ENCODE measurements around the gene STK35.

STK35 gene

GRCh38 chr20:2104236-2104635 is 2.6 kb downstream of the STK35 start:
- no peak for DNase-seq (ENCODE audit: low read depth in 2 of 2)

- no peak for DNase-seq (ENCODE audit: low read depth in 2 of 2)
Observed at GRCh38 chr20:2108498-2108897, 6.9 kb downstream of the STK35 start.

DNA sequence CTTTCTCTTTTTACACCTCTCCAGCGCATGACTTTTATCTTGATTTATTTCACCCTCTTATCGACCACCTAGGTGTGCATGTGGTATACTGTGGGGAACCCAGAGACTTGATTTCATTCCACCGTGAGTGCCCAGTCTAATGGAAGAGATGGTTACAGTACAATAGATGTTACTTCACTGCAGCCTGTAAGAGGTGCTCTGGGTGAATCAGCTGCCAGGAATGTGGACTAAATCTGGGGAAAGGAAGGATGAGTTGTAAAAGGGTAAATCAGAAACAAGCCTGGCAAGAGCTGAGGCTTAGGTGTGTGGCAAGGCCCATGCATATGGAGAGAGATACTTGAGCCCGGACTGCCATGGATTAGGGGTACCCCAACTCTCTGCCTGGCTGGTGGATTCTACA is 7.4 kb downstream of the STK35 start:
- no peak for DNase-seq (ENCODE audit: low read depth in 2 of 2)

GRCh38 chr20:2109425-2110210 is 8.0 kb downstream of the STK35 start:
- no peak for DNase-seq (ENCODE audit: low read depth in 2 of 2)

DNA sequence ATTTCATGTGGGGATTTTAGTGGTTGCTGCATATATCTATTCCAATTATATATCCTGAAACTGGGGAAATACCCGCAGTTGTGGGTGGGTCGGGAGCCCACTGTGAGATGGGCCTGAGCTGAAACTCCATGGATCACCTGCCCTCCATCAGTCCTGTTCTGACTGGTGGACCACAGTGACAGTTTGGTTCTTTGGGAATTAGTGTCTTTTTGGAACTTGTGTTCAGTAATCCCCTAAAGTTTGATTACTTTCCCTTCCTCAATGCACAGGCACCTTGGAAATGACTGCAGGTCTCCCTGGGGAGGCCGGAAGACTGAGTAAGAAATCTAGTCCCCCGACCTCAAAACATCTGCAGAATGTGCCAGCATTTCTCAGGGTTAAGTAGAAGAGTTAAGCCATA is 11.3 kb downstream of the STK35 start:
- DNase-seq (ENCODE audit: low read depth in 2 of 2), result no peak

DNA sequence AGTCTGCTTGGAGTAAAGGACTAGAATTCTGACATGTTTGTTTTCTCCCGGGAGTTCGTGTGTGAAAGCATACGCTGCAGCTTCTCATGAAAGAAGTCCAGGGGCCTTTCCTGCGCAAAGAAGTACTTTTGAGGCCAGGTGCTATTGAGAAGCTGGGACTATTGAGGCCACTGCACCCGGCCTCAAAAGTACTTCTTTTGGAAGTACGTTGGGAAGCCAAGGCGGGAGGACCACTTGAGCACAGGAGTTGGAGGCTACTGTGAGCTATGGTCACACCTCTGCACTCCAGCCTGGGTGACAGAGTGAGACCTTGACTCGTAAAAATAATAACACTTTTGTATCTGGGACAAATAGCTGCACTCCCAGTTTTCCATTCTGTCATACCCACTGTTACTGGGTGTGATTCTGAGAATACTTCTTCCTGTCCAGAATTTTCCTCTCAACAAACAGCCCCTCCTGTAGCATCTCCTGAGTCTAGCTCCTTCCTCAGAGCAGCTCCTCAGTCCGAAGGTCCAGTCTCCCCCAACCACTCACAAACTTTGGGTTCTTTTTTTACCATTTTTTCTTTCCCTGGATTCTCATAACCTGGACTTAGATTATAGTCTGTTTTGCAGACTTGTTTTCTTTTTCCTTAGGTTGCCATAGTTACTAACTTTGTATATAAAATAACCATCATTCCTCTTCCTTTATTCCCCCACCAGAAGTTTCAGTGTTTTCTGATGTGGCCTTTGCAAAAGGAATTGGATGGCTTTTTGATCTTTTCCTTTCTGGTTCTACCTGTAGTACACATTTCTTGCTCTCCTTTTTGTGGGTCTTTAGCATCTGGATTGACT is 12.7 kb downstream of the STK35 start:
- DNase-seq (ENCODE audit: low read depth in 2 of 2), result no peak

GRCh38 chr20:2114990-2115681 is 13.5 kb downstream of the STK35 start:
- DNase-seq (ENCODE audit: low read depth in 2 of 2), result no peak

DNA sequence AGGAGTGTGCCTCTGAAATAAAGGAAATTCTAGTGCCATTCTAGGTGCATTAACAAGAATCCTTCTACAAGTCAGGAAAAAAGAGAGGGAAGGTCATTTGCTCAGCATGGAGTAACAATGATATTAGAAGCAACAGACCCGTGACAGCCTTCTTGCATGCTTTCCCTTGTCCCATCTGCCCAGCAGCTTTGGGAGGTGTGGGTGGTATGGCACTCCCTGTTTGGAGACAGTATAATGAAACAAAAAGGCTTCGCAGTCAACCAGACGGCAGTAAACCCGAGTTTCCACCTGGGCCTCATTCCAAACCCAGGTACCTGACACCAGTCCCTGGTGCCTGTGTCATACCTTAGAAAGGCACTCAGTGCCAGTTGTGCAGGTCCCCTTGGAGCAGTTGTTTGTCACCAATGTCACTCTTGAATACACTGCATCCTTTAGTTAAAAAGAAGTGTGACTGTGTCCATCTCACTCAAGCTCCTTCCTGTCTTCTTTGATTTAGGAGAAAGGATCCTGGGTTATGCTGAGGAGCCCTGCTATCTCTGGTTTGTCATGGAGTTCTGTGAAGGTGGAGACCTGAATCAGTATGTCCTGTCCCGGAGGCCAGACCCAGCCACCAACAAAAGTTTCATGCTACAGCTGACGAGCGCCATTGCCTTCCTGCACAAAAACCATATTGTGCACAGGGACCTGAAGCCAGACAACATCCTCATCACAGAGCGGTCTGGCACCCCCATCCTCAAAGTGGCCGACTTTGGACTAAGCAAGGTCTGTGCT is 14.7 kb downstream of the STK35 start:
- DNase-seq (ENCODE audit: low read depth in 2 of 2), result no peak

DNA sequence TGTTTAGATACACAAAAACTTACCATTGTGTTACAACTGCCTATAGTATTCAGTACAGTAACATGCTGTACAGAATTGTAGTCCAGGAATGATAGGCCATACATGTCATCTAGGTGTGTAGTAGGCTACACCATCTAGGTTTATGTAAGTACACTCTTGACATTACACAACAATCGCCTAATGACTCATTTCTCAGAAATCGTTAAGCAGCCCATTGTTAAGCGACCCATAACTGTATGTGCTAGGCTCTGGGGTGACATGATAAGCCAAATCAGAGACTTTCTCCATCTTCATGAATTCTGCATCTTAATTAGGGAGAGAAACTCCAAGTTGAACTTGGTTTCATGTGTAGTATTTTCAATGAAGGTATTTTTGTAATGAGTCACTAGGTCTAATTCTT is 17.2 kb downstream of the STK35 start:
- DNase-seq (ENCODE audit: low read depth in 2 of 2), result no peak

GRCh38 chr20:2122936-2123335 is 21.3 kb downstream of the STK35 start:
- DNase-seq (ENCODE audit: low read depth in 2 of 2), result no peak

GRCh38 chr20:2123720-2124119 is 22.1 kb downstream of the STK35 start:
- no peak for DNase-seq (ENCODE audit: low read depth in 2 of 2)

DNA sequence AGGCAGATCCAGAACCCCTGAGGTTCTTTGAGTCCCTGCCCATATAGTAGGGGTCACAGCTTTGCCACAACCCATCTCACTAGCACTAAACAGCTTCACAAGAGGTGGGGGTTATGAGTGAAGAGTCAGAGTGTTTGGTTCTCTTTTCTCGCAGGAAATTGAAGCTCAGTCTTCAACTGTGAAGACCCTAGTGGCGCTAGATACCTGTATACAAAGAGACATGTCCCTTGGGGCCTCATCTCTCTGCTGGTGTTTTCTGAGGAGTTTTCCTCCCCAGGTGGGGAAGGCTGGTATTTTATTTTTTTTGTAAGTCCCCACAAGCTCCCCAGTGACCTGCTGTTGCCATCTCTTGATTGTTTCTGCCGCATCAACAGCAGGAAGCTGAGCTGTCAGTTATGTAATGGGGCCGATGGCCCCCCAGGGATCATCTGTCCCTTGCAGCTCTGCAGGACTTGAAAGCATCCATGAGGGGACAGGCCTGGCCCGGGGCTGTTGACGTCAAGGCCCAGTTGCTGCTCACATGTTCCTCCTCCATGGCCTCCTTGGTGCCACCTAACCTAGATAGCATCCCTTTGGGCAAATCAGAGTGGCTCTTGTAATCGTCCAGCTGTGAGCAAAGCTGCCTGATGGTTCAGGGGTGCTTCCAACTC is 23.1 kb downstream of the STK35 start:
- DNase-seq (ENCODE audit: low read depth in 2 of 2), result no peak

DNA sequence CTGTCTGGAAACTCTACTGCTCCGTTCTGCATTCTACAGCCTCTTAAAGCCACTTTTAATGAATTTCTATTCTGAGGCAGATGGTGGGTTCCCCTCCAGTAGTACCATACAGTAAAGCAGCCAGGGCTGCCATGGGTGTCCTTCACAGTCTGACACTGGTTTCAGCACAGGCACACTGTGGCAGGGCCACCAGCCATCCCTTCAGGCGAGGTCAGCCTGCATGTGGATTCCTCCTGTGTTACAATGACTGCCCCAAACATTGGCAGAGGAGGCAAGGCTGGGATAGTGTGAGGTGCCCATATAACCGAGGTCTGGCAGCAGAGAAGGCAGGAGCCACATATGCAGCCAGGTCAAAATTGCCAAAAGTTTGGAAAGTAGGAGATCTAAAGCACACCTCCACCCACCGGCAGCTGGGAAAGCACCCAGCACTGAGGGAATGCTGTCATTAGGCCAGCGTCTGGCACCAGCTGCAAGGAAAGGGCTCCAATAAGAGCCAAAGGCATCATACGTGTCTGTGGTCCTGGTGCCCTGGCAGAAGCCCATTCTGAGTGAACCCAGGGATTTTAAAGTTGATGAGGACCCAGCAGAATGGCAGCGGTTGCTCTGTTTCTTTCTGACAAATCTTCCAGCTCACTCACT is 24.0 kb downstream of the STK35 start:
- DNase-seq (ENCODE audit: low read depth in 2 of 2), result no peak

DNA sequence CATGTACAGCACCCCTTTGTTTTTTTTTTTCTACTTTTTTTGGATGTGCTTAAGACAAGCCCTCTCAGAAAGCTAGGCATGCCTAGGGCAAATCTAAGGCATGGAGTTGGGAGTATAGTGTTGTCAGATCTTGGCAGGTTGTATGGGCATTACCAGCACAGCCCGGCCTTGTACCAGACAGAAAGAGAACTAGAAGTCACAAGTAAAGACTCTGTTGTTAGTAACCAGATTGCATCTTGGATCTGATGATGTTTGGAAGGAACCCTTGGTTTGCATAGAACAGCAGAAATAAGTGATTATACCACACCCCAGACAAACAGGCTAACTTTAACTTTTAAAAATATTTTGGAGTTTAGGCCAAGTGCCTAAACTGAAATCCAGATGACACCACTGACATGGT is 25.6 kb downstream of the STK35 start:
- no peak for DNase-seq (ENCODE audit: low read depth in 2 of 2)

DNA sequence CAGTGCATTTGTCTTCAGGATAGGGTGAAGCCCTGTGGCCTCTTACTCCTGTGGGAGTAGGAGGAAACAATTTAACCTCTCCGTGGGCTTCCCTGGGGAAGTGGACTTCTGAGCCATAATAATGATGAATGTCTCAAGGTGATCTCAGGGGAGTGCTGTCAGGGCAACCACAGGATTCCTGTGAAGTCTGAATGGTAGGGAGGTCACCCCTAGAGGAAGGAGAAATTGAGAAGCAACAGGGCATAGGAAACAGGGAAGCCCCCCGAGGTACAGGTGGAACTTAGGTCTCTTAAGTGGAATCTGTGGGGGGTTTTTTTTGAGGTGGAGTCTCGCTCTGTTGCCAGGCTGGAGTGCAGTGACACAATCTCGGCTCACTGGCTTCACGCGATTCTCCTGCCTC is 26.9 kb downstream of the STK35 start:
- no peak for DNase-seq (ENCODE audit: low read depth in 2 of 2)

GRCh38 chr20:2130062-2130591 is 28.5 kb downstream of the STK35 start:
- DNase-seq (ENCODE audit: low read depth in 2 of 2), result no peak

GRCh38 chr20:2130683-2131082 is 29.1 kb downstream of the STK35 start:
- DNase-seq (ENCODE audit: low read depth in 2 of 2), result no peak

- no peak for DNase-seq (ENCODE audit: low read depth in 2 of 2)
Observed at GRCh38 chr20:2131366-2131765, 29.7 kb downstream of the STK35 start.

DNA sequence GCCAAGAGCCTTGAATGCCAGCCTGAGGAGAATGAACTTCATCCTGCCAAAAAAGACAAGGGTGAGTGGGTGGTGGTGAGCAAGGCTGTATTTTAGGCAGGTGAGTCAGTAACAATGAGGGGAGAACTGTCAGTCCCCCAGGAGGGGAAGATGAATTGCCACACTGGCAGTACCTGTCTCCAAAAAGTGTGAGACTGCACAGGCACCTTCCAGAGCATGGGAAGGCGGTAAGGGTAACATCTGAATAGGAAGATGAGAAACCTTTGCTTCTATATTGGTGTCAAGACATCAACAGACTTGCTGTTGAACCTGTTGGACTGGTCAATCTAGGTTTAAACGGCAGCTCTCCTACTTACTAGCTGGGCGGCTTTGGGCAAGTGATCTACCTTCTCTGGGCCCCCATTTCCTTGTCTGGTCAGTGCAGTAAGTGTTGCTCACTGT is 30.9 kb downstream of the STK35 start:
- DNase-seq (ENCODE audit: low read depth in 2 of 2), result no peak
